GM21619 (cell line): ENCODE results near the gene KCTD7.
"Not testable (repeated sequence)": the region's sequence is repeated elsewhere in the genome, so short reads cannot be mapped to it uniquely, and the experiment has no call there.

Experiments used
- ATAC-seq: cut with Tn5 transposase; IDR thresholded peaks from one replicate; pipeline ENCODE4 v1.9.1; 2021; ENCODE audit not compliant: unreplicated experiment

The KCTD7 gene

DNA sequence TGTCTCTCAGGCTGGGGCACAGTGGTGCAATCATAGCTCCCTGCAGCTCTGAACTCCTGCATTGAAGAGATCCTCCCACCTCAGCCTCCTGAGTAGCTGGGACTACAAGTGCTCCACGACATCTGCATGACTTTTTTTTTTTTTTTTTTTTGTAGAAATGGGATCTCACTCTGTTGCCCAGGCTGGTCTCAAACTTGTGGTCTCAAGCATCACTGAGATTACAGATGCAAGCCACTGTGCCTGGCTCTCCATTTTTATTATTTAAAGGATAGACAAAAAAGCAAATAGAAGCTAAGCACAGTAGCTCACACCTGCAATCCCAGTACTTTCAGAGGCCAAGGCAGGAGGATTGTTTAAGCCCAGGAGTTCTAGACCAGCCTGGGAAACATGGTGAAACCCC, 13.0 kb upstream of the KCTD7 start:
- no peak for ATAC-seq

DNA sequence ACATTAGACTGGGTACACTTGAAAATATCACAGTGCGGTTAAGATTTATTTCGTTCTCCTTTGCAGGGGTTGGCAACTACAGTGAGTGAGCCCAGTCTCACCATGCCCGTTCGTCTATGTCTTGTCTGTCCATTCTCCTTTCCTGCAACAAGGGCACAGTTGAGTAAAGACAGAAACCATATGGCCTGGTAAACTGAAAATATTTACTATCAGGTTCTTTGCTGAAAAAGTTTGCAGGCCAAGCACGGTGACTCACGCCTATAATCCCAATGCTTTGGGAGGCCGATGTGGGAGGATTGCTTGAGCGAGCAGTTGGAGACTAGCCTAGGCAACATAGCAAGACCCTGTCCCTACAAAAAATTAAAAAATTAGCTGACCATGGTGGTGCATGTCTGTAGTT, 11.4 kb upstream of the KCTD7 start:
- ATAC-seq: no peak

DNA sequence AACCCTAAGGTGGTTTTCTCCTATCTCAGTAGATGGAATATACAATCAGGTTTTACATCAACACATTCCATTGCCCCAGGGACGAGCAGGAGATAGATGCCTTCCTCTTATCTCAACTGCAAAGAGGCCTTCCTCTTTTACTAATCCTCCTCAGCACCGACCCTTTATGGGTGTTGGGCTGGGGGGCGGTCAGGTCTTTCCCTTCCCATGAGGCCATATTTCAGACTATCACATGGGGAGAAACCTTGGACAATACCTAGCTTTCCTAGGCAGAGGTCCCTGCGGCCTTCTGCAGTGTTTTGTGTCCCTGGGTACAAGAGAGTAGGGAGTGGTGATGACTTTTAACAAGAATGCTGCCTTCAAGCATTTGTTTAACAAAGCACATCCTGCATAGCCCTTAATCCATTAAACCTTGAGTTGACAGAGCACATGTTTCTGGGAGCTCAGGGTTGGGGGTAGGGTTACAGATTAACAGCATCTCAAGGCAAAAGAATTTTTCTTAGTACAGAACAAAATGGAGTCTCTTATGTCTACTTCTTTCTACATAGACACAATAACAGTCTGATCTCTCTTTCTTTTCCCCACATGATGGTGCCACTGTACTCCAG, 9.2 kb upstream of the KCTD7 start:
- ATAC-seq: not testable (repeated sequence)

DNA sequence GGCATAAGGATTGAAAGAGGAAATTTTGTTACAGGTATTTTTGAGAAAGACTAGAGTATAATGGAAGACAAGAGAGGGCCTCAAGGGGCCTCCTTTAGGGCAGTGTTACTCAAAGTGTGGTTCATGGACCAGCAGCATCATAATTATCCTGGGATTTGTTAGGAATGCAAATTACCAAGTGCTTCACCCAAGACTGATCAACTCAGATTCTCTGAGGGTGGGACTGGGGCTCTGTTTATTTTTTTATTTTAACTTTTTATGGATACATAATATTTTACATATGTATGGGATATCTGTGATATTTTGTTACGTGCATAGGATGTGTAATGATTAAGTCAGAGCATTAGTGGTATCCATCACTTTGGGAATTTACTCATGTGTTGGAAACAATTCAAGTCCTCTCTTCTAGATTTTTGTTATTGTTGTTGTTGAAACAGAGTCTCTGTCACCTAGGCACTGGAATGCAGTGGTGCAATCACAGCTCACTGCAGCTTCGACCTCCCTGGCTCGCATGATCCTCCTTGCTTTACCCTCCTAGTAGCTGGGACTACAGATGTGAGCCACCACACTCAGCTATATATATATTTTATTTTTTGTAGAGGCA, 2.2 kb upstream of the KCTD7 start:
- no peak for ATAC-seq

DNA sequence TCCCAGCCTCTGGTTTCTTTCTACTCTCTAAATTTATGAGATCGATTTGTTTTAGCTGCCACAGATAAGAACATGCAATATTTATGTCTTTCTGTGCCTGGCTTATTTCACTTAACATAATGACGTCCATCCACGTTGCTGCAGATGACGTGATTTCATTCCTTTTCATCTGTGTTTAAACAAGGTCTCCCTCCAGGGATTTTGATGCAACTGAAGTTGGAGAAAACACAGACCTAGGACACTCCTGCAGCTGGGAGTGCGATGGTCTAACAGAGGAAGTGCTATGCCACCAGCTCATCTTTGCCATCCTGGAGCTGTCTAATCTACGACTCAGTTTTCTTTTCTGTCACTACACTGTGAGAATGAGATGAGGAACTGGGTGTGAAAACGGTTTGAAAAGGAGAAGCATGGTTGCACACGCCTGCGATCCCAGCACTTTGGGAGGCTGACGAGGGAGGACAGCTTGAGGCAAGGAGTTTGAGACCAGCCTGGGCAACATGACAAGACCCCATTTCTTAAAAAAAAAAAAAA, 1.5 kb upstream of the KCTD7 start:
- ATAC-seq: no peak

DNA sequence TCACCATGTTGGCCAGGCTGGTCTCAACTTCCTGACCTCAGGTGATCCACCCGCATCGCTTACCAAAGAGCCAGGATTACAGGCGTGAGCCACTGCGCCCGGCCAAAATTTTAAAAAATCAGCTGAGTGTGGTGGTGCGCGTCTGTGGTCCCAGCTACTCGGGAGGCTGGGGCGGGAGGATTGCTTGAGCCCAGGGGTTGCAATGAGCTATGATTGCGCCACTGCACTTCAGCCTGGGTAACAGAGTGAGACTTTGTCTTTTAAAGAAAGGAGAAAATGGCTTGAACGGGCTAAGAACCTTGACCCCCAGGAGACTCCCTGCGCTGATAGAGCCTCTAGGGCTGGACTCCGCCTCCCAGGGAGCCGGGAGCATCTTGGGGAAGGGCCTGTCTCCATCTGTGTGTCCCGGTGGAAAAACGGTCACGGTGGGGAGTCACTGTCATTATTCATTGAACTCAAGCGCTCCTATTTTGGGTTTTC, 760 bp upstream of the KCTD7 start:
- ATAC-seq: peak; percentile 2

DNA sequence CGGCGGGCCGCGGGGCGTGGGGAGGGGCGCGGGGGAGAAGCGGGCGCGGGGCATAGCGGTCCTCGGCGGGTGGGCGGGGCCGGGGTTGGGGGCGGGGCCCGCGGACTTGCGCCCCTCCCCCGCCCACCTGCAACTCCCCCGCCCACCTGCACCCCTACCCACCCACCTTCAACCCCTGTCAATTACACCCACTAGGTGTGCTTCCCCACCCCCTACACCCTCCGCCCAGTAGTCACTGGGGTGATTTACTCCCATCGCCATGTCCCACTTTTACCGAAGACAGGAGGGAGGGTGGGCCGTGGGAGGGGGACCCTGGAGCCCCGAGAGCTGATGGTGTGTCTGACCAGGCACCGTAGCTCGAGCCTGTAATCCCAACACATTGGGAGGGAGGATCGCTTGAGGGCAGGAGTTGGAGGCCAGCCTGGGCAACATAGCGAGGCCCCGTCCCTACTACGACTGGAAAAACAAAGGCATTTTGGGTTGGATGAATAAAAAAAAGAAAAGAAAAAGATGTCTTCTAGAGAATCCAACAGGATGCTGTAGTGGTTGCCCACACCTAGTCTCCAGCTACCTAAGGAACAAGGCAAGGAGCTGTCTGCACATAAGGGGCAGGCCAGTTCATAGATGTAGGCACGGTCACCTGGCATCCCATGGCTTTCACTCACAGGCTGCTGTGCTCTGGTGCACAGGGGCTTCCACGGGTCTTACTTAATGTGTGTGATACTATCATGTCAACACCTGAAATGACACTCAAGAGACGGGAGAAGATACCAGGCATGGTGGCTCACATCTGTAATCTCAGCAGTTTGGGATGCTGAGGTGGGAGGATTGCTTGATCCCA, 761 bp downstream of the KCTD7 start:
- ATAC-seq: peak; percentile 4

DNA sequence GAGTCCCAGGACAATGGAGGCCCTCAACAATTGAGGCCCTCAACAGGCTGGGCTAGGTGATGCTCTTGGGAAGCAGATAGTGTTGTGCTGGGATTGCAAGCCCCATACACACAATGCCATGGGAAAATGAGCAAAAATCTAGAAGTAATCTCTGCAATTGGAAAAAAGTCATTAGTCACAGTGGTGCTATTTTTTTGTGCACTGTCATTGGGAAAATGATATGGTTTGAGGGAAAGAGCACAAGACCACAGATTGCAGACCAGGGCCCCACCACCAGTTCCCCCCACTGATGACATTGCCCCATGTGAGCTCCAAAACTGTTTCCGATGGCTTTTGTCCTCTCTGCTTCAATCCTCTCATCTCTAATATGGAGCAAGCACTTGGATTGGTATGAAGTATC, 1.9 kb downstream of the KCTD7 start:
- ATAC-seq: no peak

DNA sequence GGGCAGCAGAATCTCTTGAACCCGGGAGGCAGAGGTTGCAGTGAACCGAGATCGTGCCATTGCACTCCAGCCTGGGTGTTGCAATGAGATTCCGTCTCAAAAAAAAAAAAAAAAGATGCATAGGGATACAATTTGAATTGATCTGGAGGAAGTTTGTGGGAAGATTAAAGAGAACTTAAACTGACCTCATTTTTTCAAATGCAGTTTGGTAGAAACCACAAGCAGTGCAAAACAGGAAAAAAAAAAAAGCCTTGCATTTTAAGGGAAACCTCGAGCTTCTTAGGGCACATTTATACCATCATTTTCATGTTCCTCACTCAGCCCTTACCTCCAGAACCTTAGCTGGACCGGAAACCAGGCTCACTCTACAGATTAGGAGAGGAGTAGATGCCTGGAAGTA, 2.8 kb downstream of the KCTD7 start:
- ATAC-seq: no peak

DNA sequence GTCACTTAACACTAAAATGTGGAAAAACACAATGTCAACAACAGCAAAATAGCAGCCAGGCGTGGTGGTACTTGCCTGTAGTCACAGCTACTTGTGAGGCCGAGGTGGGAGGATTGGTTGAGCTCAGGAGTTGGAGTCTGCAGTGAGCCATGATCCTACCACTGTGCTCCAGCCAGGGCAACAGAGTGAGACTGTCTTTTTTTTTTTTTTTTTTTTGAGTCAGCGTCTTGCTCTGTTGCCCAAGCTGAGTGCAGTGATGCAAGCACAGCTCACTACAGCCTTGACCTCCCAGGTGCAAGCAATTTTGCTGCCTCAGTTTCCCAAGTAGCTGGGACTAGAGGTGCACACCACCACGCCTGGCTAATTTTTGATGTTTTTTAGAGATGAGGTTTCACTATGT, 6.1 kb downstream of the KCTD7 start:
- ATAC-seq: no peak

DNA sequence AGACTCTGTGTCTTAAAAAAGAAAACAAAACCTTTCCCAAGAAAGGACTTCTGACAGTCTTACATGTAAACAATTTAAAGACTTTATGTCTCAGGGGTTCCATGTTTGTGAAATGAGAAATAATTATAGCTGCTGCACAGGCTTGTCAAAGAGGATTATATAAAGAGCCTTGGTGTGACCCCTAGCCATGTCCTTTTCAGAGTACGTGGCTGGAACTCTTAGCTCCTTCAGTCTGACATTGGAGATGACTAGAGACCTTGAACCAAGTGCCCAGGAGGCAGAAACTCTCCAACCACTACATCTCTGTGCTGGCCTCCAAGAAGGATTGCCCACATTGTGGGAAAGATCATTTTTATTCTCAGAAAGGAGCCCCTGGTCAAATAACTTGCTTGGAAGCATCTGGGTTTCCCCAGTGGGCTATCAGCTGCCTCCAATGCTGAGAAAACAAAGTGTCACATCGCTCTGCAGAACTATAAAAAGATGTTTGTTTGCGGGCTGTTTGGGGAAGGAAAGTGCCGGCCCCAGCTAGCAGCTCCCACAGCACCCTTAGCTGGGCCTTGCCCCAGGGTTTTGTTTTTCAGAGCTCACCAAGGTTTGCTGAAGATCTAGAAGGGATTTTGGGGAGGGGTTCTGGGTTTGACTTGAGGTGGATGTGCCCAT, 6.8 kb downstream of the KCTD7 start:
- not testable (repeated sequence) for ATAC-seq

DNA sequence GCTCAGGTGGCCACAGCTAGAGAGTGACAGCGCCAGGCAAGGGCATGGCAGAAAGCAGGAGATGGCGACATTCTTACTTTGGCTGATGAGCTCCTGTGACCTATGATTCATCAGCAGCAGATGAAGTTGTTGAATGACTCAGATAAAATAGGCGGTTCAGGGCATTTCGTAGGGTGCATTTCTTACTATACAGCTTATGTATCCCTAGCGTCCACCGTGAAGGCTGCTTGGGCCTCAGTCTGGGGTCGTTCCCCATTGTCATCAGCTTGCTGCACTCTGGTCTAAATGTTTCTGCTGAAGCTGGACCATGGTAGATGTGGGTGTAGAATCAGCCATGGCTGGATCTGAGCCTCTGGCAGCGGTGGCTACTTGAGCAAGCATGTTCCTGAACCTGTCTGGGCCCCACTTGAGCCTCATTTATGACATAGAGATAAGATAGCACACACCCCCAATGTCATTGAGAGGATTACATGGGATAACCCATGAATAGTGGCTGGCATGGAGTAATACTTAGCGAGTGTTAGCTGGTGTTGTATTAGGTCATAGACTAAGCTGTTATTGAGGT, 7.4 kb downstream of the KCTD7 start:
- peak; percentile 46 for ATAC-seq

DNA sequence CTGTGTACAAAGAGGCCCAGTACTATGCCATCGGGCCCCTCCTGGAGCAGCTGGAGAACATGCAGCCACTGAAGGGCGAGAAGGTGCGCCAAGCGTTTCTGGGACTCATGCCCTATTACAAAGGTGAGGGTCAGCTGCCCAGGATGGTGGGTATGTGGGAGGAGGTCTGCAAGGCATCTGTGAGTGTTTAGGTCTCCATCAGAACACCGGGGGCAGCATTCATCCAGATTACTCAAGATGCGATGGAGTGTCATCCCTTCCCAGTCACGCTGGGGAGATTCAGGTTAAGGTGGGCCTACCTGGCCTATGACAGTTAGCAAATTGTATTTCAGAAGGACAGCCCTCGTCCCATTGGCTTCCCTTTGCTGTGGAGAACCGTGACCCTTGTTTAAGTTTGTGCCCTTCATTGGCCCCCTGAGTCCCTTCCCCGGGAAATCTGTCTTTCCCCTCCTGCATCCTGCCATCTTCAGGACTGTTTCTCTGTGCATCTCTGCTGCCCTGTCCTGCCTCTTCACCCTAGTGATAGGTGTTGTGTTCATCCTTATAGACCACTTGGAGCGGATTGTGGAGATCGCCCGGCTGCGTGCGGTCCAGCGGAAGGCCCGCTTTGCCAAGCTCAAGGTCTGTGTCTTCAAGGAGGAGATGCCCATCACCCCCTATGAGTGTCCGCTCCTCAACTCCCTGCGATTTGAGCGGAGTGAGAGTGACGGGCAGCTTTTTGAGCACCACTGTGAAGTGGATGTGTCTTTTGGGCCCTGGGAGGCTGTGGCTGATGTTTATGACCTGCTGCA, 9.8 kb downstream of the KCTD7 start:
- ATAC-seq: no peak

DNA sequence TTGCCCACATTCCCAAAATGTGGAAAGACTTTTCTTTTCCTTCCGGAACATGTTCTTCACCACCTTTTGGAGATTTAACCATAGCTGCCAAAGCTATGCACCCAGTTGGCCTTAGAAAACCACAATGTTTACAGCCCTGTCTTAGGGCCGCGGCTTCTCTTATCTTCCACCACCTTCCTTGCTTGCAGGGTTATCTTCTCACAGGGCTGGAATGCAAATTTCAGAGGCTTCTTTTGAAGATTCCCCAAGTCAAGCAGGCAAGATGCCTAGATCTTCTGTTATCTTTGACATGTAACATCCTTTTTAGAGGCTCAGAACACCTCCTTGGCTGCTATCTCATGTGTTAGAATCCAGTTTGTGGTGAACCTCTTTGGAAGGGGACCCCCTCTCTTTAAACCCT, 11.1 kb downstream of the KCTD7 start:
- ATAC-seq: no peak

DNA sequence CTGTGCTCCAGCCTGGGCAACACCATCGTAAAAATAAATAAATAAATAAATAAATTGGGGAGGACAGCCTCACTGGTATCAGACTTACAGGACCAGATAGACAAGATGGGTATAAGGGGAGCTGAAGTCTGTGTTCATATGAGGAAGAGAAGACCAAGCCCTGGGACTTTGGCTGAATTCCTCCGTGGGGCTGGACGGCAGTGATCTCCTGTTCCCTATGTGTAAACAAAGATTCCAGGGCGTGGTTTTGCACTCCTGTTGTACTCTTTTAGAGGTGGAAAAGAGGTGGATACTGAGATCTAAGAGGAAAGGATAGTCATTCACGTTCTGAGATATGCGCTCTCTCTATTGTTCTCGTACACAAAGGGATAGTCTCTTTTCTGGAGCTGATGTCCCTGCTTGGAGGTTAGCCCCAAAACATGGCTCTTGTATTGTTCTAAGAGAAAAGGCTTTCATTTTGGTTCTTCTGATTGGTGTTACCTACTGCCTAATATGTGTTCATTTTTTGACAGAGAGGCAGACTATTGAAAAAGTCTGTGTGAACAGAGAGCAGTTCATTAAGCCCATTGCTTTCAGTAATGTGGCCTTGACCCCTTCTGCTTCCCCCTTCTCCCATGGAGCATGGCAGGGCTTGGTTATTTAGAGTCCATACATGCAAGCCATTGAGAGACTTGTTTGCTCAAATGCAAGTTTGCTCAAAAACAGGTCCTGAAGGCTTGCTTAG, 12.3 kb downstream of the KCTD7 start:
- ATAC-seq: no peak

DNA sequence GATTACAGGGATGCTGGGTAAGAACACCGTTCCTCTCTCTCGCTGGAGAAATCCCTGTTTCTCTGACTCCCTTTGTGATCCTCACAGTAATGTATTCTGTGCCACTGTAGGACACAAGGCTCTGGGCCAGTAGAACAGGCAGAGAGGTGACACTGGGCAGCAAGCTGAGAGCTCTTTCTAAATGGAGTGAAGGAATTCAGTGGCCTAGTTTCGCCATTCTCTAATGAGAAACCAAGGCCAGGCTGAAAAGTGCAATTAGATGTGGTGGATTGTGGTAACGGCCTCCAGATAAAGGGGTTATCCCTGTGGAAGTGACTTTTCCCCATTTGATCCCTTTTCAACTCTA, 12.8 kb downstream of the KCTD7 start:
- no peak for ATAC-seq

DNA sequence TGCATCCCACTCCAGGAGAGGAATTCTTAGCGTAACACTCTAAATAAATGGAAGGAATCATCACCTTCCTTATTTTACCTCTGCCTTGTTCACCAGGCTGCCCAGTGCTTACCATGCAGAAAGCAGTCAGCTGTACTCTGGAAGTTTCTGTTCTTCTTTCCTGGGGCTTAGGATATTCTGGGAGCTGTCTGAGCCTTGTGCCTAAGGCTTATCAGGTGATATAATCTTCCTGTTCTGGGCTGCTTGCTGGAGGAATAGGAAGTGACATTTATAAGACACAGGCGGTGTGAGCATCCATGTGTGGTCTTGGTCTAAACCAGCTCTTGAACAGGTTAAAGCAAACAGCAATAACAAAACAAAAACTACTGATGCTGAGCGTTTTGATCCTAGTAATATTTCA, 13.5 kb downstream of the KCTD7 start:
- no peak for ATAC-seq

DNA sequence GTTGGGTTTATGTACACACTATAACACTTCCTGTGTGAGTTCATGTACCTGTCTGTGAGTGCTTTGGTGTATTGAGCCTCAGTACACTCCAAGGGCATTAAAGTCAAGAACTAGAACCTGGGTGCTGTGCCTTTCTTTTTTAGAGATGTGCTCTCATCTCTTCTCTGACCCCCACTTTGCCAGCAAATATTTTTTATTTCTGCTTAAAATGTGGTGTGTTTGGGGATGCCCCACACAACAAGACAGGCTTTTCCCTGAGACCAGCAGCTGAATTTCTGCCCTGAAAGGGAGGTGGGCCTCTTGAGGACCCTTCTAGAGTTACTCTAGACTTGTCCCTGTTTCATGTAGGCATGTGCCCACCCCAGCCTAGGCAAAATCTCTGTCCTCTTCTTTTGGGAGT, 14.3 kb downstream of the KCTD7 start:
- ATAC-seq: no peak

DNA sequence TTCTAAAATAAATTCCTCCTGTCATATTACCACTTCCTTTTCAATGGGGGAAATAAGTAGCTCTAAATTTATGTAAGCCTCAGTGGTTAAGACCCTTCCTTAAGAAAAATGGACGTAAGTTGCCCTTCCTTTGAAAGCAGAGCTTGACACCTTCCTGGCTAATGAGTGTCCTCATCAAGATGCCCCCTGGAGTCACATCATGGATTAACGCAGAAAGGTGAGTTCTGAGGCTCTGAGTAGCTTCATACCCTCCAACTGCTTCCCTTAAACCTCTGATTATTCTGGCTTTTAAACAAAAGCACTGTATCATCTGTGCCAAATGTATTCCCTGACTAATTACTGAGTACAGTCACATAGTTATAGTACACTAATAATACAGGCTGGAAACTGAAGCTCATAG, 14.7 kb downstream of the KCTD7 start:
- no peak for ATAC-seq

DNA sequence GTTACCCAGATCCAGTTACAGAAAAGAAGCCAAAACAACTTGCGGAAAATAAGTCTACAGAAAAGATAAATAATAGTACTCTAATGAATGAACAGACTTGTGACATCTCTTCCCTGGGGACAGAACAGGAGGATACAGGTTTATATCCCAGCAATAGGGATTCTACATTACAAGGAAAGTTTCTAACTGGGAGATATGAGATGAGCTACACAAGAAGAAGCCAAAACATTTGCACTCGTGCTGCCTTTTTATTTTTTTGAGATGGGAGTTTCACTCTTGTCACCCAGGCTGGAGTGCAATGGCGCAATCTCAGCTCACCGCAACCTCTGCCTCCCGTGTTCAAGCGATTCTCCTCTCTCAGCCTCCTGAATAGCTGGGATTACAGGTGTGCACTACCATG, 22.3 kb downstream of the KCTD7 start:
- ATAC-seq: not testable (repeated sequence)
